Activated naive CD8-positive, alpha-beta T cell treated with anti-CD3 and anti-CD28 coated beads, Interleukin-2, amount 10 ng/mL, durations not matched to agents 7 days and 5 days (primary cell): ENCODE results near the gene CD200R1L. TPM values are rescaled to one million over a fixed set of nuclear protein-coding genes. Genes with fewer than 3 reads are reported as not detected.

Source experiments
- ATAC-seq: fragments of 150-1000 bp; cut with Tn5 transposase; one replicate; pipeline ENCODE4 v1.10.0; 2021; ENCODE audit warnings: low read depth, moderate library complexity
- POLR2A ChIA-PET: fragments of 350-600 bp; sonication (Branson Sonifier 250); formaldehyde crosslinking; loops from one replicate; lab custom pipeline; 2021; ENCODE audit warnings: antibody characterized with exemption; lab: Charles Lee
- DNase-seq: peaks from one replicate; pipeline ENCODE4 v3.0.0; 2021
- H3K27ac Mint-ChIP-seq: one replicate; pipeline ENCODE4 v1.8.0; 2022; ENCODE audit warnings: mild to moderate bottlenecking, mixed read lengths
- H3K27me3 Mint-ChIP-seq: one replicate; pipeline ENCODE4 v1.8.0; 2022; ENCODE audit warnings: mild to moderate bottlenecking, moderate library complexity, mixed read lengths
- H3K36me3 Mint-ChIP-seq: one replicate; pipeline ENCODE4 v1.8.0; 2021; ENCODE audit warnings: mild to moderate bottlenecking, mixed read lengths
- H3K4me1 Mint-ChIP-seq: one replicate; pipeline ENCODE4 v1.8.0; 2021; ENCODE audit warnings: mixed read lengths
- H3K4me3 Mint-ChIP-seq: one replicate; pipeline ENCODE4 v1.8.0; 2022; ENCODE audit warnings: mild to moderate bottlenecking, moderate library complexity, mixed read lengths
- H3K9me3 Mint-ChIP-seq: one replicate; pipeline ENCODE4 v1.8.0; 2021; ENCODE audit warnings: mixed read lengths
- total RNA-seq, 2 experiments: library from RNA; stranded (reverse); gene quantifications; one replicate each; pipeline ENCODE4 v1.2.3, GENCODE V29; 2021

Gene CD200R1L, protein sequence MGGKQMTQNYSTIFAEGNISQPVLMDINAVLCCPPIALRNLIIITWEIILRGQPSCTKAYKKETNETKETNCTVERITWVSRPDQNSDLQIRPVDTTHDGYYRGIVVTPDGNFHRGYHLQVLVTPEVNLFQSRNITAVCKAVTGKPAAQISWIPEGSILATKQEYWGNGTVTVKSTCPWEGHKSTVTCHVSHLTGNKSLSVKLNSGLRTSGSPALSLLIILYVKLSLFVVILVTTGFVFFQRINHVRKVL
- total RNA-seq, result not detected

DNA sequence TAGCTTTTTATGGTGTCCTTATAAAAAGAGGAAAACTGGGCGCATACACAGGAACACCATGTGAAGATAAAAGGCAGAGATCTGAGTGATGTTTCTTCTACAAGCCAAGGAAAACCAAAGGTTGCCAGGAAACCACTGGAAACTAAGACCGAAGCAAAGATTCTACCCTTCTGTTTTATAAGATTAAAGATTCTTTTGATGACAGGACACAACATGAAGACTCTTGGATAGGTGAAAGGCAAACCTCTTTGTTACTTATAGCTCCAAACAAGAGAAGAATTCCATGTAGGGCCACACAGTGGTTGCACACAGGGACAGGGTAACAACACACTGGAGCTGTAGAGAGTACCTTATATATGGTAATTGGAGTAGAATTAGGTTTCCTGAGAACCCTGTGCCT is at the start of gene CD200R1L:
Gene CD200R1L (minus strand): TSS at position 101 of the 400 bp plus-strand sequence. CDS start 17,497 bp downstream, outside the sequence.
- H3K9me3 Mint-ChIP-seq, result peaks cover 46% of the 10 kb centered on the region
- ATAC-seq, result no peak
- peaks cover 52% of the 10 kb centered on the region for H3K36me3 Mint-ChIP-seq
- H3K27me3 Mint-ChIP-seq, result no peaks in the 10 kb centered on the region
- no peak for DNase-seq
- H3K27ac Mint-ChIP-seq, result peak within 1 kb of the TSS; percentile 88
- H3K4me1 Mint-ChIP-seq, result peaks cover 30% of the 10 kb centered on the region
- POLR2A ChIA-PET, result no interaction called here
- H3K4me3 Mint-ChIP-seq, result peak within 1 kb of the TSS; percentile 55

DNA sequence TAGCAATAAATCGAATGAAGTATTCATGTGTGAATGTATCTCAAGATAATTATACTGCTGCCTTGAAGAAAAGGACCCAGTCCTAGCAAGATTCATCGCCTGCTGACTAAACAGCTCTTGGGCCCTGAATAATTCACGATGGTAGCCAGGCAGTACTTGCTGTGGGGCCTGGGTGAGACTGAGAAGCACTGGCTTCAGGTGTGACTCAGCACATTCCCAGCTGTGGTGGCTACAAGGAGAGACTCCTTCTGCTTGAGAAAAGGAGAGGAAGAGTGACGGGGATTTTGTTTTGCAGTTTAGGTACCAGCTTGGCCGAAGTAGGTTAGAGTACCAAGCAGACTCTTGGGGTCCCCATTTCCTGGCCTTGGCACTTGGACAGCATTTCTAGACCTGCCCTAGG is 47.6 kb upstream of the CD200R1L start:
- Mint-ChIP-seq H3K36me3 (no peaks in the 10 kb centered on the region), H3K4me1 (no peaks in the 10 kb centered on the region), H3K27me3 (peaks cover 2% of the 10 kb centered on the region), H3K4me3 (no peak overlapping the region), H3K27ac (no peak overlapping the region), H3K9me3 (peaks cover 2% of the 10 kb centered on the region)
- DNase-seq (no peak), ATAC-seq (no peak)
- POLR2A ChIA-PET, result no interaction called here

GRCh38 chr3:112889357-112889756 is 42.7 kb upstream of the CD200R1L start:
- H3K36me3 Mint-ChIP-seq, result no peaks in the 10 kb centered on the region
- H3K27me3 Mint-ChIP-seq, result no peaks in the 10 kb centered on the region
- peaks cover 2% of the 10 kb centered on the region for H3K9me3 Mint-ChIP-seq
- POLR2A ChIA-PET, result no interaction called here
- no peak overlapping the region for H3K4me3 Mint-ChIP-seq
- DNase-seq, result no peak
- no peak overlapping the region for H3K27ac Mint-ChIP-seq
- no peaks in the 10 kb centered on the region for H3K4me1 Mint-ChIP-seq
- no peak for ATAC-seq

DNA sequence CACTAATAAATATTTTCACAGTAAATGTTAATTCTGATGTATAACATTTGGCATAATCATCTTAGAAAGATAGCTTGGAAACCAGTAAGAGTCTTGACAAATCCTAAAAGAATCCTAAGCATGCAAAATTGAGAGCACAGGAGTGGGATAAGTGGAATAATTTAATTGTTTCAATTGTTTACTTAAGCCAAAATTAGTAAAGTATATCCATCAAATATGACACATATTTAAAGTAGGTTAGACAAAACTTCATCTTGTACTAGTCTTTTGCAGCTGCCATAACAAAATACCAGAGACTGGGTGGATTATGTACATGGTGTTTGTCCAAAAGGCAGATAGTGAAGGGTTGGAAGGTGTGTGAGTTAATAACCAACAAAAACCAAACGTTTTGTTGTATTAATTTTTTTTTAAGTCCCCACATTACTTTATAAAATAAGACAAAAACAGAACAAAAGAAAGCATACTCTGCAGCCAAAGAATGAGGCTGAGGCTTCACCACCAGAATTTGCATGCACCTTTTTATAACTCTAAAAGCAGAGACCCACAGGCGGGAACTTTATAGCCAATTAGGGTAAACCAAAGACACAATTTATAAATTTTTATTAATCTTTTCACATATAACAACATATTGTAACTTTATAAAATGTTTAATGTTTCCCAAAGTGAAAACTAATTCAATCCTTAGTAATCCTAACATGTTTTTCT is 41.9 kb upstream of the CD200R1L start:
- H3K27ac Mint-ChIP-seq, result no peak overlapping the region
- H3K27me3 Mint-ChIP-seq, result no peaks in the 10 kb centered on the region
- no peak overlapping the region for H3K4me3 Mint-ChIP-seq
- POLR2A ChIA-PET, result no interaction called here
- H3K4me1 Mint-ChIP-seq, result no peaks in the 10 kb centered on the region
- H3K9me3 Mint-ChIP-seq, result peaks cover 2% of the 10 kb centered on the region
- peaks cover 3% of the 10 kb centered on the region for H3K36me3 Mint-ChIP-seq
- ATAC-seq (no peak), DNase-seq (no peak)

GRCh38 chr3:112884678-112885290 is 38.1 kb upstream of the CD200R1L start:
- Mint-ChIP-seq H3K4me3 (no peak overlapping the region), H3K4me1 (no peaks in the 10 kb centered on the region), H3K27me3 (no peaks in the 10 kb centered on the region), H3K9me3 (no peaks in the 10 kb centered on the region), H3K27ac (no peak overlapping the region), H3K36me3 (peaks cover 3% of the 10 kb centered on the region)
- DNase-seq (no peak), ATAC-seq (no peak)
- POLR2A ChIA-PET, result no interaction called here

GRCh38 chr3:112881891-112882290 is 35.2 kb upstream of the CD200R1L start:
- Mint-ChIP-seq H3K4me3 (no peak overlapping the region), H3K4me1 (no peaks in the 10 kb centered on the region)
- POLR2A ChIA-PET, result no interaction called here

DNA sequence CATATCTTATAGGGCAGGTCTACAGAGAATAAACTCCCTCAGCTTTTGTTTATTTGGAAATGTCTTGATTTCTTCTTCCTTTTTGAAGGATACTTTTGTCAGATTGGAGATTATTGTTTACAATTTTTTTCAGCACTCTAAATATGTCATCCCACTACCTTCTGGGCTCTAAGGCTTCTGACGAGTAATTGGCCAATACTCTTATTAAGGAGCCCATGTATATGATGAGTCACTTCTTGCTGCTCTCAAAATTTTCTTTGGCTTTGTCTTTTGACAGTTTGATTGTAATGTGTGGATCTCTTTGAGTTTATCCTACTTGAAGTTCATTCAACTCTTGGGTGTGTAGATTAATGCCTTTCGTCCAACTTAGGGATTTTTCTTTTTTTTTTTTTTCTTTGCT is 28.9 kb upstream of the CD200R1L start:
- Mint-ChIP-seq H3K36me3 (peaks cover 13% of the 10 kb centered on the region), H3K4me3 (no peak overlapping the region), H3K27me3 (no peaks in the 10 kb centered on the region), H3K9me3 (peaks cover 16% of the 10 kb centered on the region), H3K4me1 (peaks cover 3% of the 10 kb centered on the region), H3K27ac (no peak overlapping the region)
- POLR2A ChIA-PET, result no interaction called here
- DNase-seq, result no peak
- no peak for ATAC-seq

More at GRCh38 chr3:112881891-112882290, 35.2 kb upstream of the CD200R1L start:
- ATAC-seq (no peak), DNase-seq (no peak)
- Mint-ChIP-seq H3K9me3 (peaks cover 2% of the 10 kb centered on the region), H3K27ac (no peak overlapping the region), H3K36me3 (peaks cover 3% of the 10 kb centered on the region), H3K27me3 (no peaks in the 10 kb centered on the region)

DNA sequence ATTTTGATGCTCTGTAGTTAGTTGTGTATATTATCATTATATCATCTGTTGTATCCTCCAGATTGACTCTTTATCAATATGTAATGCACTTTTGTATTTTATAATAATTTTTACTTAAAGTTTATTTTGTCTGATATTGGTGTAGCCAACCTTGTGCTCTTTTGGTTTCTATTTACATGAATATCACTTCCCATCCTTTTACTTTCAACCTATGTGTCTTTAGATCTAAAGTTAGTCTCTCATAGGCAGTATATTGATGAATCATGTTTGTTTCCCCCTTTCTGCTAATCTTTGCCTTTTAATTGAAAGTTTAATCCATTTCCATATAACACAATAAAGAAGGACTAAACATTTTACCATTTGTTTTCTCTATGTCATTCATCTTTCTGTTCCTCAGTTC is 28.1 kb upstream of the CD200R1L start:
- H3K4me3 Mint-ChIP-seq, result no peak overlapping the region
- H3K9me3 Mint-ChIP-seq, result peaks cover 23% of the 10 kb centered on the region
- H3K27me3 Mint-ChIP-seq, result no peaks in the 10 kb centered on the region
- no peak for DNase-seq
- H3K36me3 Mint-ChIP-seq, result peaks cover 19% of the 10 kb centered on the region
- no peak overlapping the region for H3K27ac Mint-ChIP-seq
- ATAC-seq, result no peak
- H3K4me1 Mint-ChIP-seq, result peaks cover 3% of the 10 kb centered on the region
- POLR2A ChIA-PET, result no interaction called here

DNA sequence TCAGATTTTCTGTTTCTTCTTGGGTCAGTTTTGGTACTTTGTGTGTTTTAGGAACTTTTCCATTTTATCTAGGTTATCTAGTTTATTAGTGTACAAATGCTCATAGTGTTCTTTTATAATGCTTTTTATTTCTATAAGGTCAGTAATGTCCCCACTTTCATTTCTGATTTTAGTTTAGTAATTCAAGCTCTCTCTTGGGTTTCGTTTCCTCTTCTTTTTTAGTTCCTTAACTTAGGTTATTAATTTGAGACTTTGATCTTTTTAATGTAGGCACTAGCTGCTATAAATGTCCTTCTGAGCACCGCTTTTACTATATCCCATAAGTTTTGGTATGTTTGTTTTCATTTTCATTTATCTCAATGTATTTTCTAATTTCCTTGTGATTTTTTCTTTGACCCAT is 27.0 kb upstream of the CD200R1L start:
- H3K9me3 Mint-ChIP-seq, result peaks cover 28% of the 10 kb centered on the region
- DNase-seq (no peak), ATAC-seq (no peak)
- peaks cover 21% of the 10 kb centered on the region for H3K36me3 Mint-ChIP-seq
- H3K27ac Mint-ChIP-seq, result no peak overlapping the region
- POLR2A ChIA-PET, result no interaction called here
- no peak overlapping the region for H3K4me3 Mint-ChIP-seq
- H3K27me3 Mint-ChIP-seq, result no peaks in the 10 kb centered on the region
- H3K4me1 Mint-ChIP-seq, result peaks cover 3% of the 10 kb centered on the region

DNA sequence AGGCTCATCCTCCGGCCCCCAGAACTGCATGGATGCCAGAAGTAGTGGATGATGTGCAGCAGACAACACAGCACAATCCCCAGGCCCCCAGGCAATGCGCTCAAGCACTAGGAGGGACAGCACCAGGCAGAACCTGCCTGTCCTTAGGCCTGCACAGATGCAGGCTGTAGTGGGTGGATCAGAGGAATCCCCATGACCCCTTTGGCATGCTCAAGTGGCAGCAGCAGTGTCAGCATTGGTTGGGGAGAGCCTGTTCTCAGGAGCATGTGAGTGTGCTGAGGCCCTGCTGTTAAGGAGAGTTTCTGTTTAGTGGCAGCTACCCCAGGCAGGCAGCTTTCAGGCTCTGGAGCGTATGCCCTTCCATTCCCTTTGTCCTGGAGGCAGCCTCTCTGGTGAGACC is 25.1 kb upstream of the CD200R1L start:
- ATAC-seq (no peak), DNase-seq (no peak)
- Mint-ChIP-seq H3K4me3 (no peak overlapping the region), H3K36me3 (peaks cover 25% of the 10 kb centered on the region), H3K27ac (no peak overlapping the region), H3K4me1 (peaks cover 3% of the 10 kb centered on the region), H3K9me3 (peaks cover 29% of the 10 kb centered on the region), H3K27me3 (no peaks in the 10 kb centered on the region)
- POLR2A ChIA-PET, result no interaction called here

DNA sequence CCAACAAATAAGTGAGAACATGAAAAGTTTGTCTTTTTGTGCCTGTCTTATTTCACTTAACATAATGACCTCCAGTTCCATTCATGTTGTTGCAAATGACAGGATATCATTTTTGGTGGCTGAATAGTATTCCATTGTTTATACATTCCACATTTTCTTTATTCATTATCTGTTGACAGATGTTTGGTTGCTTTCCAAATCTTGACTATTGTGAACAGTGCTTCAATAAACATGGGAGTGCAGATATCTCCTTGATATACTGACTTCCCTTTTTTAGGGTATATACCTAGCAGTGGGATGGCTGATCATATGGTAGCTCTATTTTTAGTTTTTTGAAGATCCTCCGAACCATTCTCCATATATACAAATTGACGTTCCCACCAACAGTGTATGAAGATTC is 19.1 kb upstream of the CD200R1L start:
- no peaks in the 10 kb centered on the region for H3K4me1 Mint-ChIP-seq
- DNase-seq (no peak), ATAC-seq (no peak)
- H3K36me3 Mint-ChIP-seq, result peaks cover 13% of the 10 kb centered on the region
- POLR2A ChIA-PET, result no interaction called here
- H3K4me3 Mint-ChIP-seq, result no peak overlapping the region
- H3K27me3 Mint-ChIP-seq, result peaks cover 3% of the 10 kb centered on the region
- H3K27ac Mint-ChIP-seq, result no peak overlapping the region
- peaks cover 25% of the 10 kb centered on the region for H3K9me3 Mint-ChIP-seq

GRCh38 chr3:112860898-112861297 is 14.2 kb upstream of the CD200R1L start:
- Mint-ChIP-seq H3K9me3 (peaks cover 16% of the 10 kb centered on the region), H3K4me3 (no peak overlapping the region), H3K36me3 (peaks cover 13% of the 10 kb centered on the region), H3K27ac (no peak overlapping the region), H3K4me1 (peaks cover 23% of the 10 kb centered on the region), H3K27me3 (peaks cover 3% of the 10 kb centered on the region)
- ATAC-seq, result no peak
- POLR2A ChIA-PET, result no interaction called here
- DNase-seq, result no peak

DNA sequence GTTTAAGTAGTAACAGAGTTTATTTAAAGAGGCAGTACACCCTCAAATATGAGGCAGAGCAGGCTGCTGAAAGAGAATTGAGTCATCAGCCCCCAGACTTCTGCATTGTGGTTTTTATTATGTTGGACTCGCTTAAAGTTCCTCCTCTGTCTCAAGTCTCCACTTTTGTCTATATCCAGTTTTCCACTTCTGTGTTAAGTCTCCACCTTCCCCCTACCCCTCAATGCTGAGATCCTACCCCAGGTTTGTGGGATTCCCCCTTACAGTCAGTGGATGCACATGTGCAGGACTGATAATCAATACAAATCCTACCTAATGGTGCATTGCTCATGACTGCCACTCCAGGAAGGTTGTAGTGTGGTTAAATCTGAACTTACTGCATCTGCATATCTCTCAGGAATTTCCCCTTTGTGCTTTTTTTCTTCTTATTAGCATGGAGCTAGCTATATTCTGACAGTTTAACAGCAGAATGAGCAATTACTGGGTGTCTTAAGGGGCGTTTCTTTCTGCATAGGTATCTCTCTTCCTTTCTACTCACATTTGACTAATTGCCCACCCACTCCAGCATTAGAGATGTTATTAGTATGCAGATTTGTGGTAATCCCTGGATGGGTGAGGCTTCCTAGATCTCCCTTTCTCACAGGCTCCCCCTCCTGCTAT is 11.9 kb upstream of the CD200R1L start:
- Mint-ChIP-seq H3K4me3 (no peak overlapping the region), H3K27ac (no peak overlapping the region), H3K27me3 (no peaks in the 10 kb centered on the region), H3K36me3 (peaks cover 13% of the 10 kb centered on the region), H3K4me1 (peaks cover 23% of the 10 kb centered on the region), H3K9me3 (peaks cover 13% of the 10 kb centered on the region)
- POLR2A ChIA-PET, result no interaction called here
- no peak for DNase-seq
- no peak for ATAC-seq
